ENCODE data around the gene FHDC1.

Gene FHDC1

GRCh38 chr4:152981278-152981677, 45.2 kb downstream of the FHDC1 start:
- DNase-seq (ENCODE audit: low read depth in 2 of 2) = no peak

- DNase-seq (ENCODE audit: low read depth in 2 of 2) = no peak
Observed at GRCh38 chr4:152981842-152982241, 45.7 kb downstream of the FHDC1 start.

GRCh38 chr4:152983221-152983620, 47.1 kb downstream of the FHDC1 start:
- DNase-seq (ENCODE audit: low read depth in 2 of 2) = no peak

GRCh38 chr4:152983774-152984411, 47.8 kb downstream of the FHDC1 start:
- no peak for DNase-seq (ENCODE audit: low read depth in 2 of 2)

GRCh38 chr4:152988721-152989553, 52.8 kb downstream of the FHDC1 start:
- DNase-seq (ENCODE audit: low read depth in 2 of 2) = no peak

GRCh38 chr4:152989554-152989970, 53.4 kb downstream of the FHDC1 start:
- no peak for DNase-seq (ENCODE audit: low read depth in 2 of 2)

GRCh38 chr4:152990471-152991131, 54.5 kb downstream of the FHDC1 start:
- DNase-seq (ENCODE audit: low read depth in 2 of 2) = no peak

GRCh38 chr4:152991398-152991797, 55.3 kb downstream of the FHDC1 start:
- DNase-seq (ENCODE audit: low read depth in 2 of 2) = no peak

- no peak for DNase-seq (ENCODE audit: low read depth in 2 of 2)
Observed at GRCh38 chr4:152992027-152992426, 55.9 kb downstream of the FHDC1 start.

- DNase-seq (ENCODE audit: low read depth in 2 of 2) = no peak
Observed at GRCh38 chr4:152992466-152992865, 56.3 kb downstream of the FHDC1 start.

GRCh38 chr4:152994038-152994437, 57.9 kb downstream of the FHDC1 start:
- DNase-seq (ENCODE audit: low read depth in 2 of 2) = no peak

GRCh38 chr4:152996111-152996571, 60.0 kb downstream of the FHDC1 start:
- DNase-seq (ENCODE audit: low read depth in 2 of 2) = no peak

GRCh38 chr4:152996672-152997071, 60.5 kb downstream of the FHDC1 start:
- DNase-seq (ENCODE audit: low read depth in 2 of 2) = no peak

GRCh38 chr4:152997288-152997687, 61.2 kb downstream of the FHDC1 start:
- no peak for DNase-seq (ENCODE audit: low read depth in 2 of 2)

- DNase-seq (ENCODE audit: low read depth in 2 of 2) = no peak
Observed at GRCh38 chr4:152997771-152998487, 61.8 kb downstream of the FHDC1 start.

GRCh38 chr4:152998861-152999260, 62.7 kb downstream of the FHDC1 start:
- no peak for DNase-seq (ENCODE audit: low read depth in 2 of 2)

- no peak for DNase-seq (ENCODE audit: low read depth in 2 of 2)
Observed at GRCh38 chr4:152999346-153000075, 63.4 kb downstream of the FHDC1 start.

- DNase-seq (ENCODE audit: low read depth in 2 of 2) = no peak
Observed at GRCh38 chr4:153000076-153000420, 63.9 kb downstream of the FHDC1 start.

GRCh38 chr4:153001626-153002025, 65.5 kb downstream of the FHDC1 start:
- no peak for DNase-seq (ENCODE audit: low read depth in 2 of 2)

GRCh38 chr4:153002110-153002509, 66.0 kb downstream of the FHDC1 start:
- DNase-seq (ENCODE audit: low read depth in 2 of 2) = no peak

GRCh38 chr4:153004081-153004850, 68.1 kb downstream of the FHDC1 start:
- DNase-seq (ENCODE audit: low read depth in 2 of 2) = no peak
